ENCODE measurements around the gene ZDHHC14.

Gene ZDHHC14

GRCh38 chr6:157500022-157500421 lies 119.0 kb downstream of the ZDHHC14 start:
- Histone ChIP-seq H3K27ac (ENCODE audit: low read depth, low read length) (no peak overlapping the region), H3K4me1 (ENCODE audit: insufficient read depth, low read length) (no peaks in the 10 kb centered on the region), H3K4me3 (ENCODE audit: low read depth in 1 of 2, low read length in 2 of 2) (no peak overlapping the region), H3K36me3 (ENCODE audit: insufficient read depth, low read length) (no peaks in the 10 kb centered on the region), H3K27me3 (ENCODE audit: control insufficient read depth in 1 of 2, insufficient read depth in 2 of 2, low read length in 2 of 2) (no peaks in the 10 kb centered on the region), H3K9me3 (ENCODE audit: low read length) (no peaks in the 10 kb centered on the region), H3K9ac (ENCODE audit: low read length) (no peak overlapping the region)

DNA sequence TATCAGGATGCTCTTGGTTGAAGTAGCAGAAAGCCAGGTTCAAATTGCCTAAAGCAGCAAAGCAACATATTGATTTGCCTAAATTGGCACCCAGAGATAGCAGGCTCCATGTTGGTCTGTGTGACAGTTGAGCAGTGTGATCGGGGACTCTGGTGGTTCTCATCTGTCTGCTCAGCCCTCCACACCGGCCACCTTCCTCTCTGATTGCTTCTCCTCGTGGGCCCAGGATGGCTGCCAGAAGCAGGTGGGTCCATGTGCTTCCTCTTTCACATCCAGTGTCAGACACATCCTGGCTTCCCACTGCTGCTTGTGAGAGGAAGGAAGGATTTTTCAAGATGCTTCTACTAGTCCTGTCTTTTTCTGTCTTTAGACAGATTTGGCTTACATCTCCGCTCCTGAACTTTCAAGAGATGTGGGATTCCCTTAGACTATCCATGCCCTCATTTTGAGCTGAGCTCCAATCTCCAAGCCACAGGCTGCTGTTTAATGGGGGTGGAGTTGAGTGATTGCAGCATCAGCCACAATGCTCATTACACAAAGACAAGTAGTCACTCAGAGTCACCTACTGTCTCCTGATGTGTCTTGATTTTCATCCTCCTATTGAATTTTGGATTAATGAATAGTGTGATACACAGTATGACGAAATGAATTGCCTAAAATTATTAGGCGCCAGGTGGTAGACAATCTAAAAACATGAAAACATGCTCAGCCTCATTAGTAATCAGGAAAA lies 122.2 kb downstream of the ZDHHC14 start:
- H3K9ac ChIP-seq (ENCODE audit: low read length) = no peak overlapping the region
- H3K4me3 ChIP-seq (ENCODE audit: low read depth in 1 of 2, low read length in 2 of 2) = no peak overlapping the region
- H3K27me3 ChIP-seq (ENCODE audit: control insufficient read depth in 1 of 2, insufficient read depth in 2 of 2, low read length in 2 of 2) = no peaks in the 10 kb centered on the region
- H3K36me3 ChIP-seq (ENCODE audit: insufficient read depth, low read length) = no peaks in the 10 kb centered on the region
- H3K4me1 ChIP-seq (ENCODE audit: insufficient read depth, low read length) = no peaks in the 10 kb centered on the region
- no peak overlapping the region for H3K27ac ChIP-seq (ENCODE audit: low read depth, low read length)
- peaks cover 6% of the 10 kb centered on the region for H3K9me3 ChIP-seq (ENCODE audit: low read length)

- Histone ChIP-seq H3K9ac (ENCODE audit: low read length) (no peak overlapping the region), H3K9me3 (ENCODE audit: low read length) (peaks cover 6% of the 10 kb centered on the region), H3K4me3 (ENCODE audit: low read depth in 1 of 2, low read length in 2 of 2) (no peak overlapping the region), H3K27ac (ENCODE audit: low read depth, low read length) (no peak overlapping the region), H3K27me3 (ENCODE audit: control insufficient read depth in 1 of 2, insufficient read depth in 2 of 2, low read length in 2 of 2) (no peaks in the 10 kb centered on the region), H3K36me3 (ENCODE audit: insufficient read depth, low read length) (no peaks in the 10 kb centered on the region), H3K4me1 (ENCODE audit: insufficient read depth, low read length) (no peaks in the 10 kb centered on the region)
Measured at GRCh38 chr6:157505912-157506491, 125.0 kb downstream of the ZDHHC14 start.

GRCh38 chr6:157510323-157511188 lies 129.6 kb downstream of the ZDHHC14 start:
- H3K9ac ChIP-seq (ENCODE audit: low read length) = no peak overlapping the region
- H3K4me1 ChIP-seq (ENCODE audit: insufficient read depth, low read length) = no peaks in the 10 kb centered on the region
- H3K4me3 ChIP-seq (ENCODE audit: low read depth in 1 of 2, low read length in 2 of 2) = no peak overlapping the region
- peaks cover 6% of the 10 kb centered on the region for H3K9me3 ChIP-seq (ENCODE audit: low read length)
- H3K27me3 ChIP-seq (ENCODE audit: control insufficient read depth in 1 of 2, insufficient read depth in 2 of 2, low read length in 2 of 2) = no peaks in the 10 kb centered on the region
- no peak overlapping the region for H3K27ac ChIP-seq (ENCODE audit: low read depth, low read length)
- H3K36me3 ChIP-seq (ENCODE audit: insufficient read depth, low read length) = no peaks in the 10 kb centered on the region

- no peak overlapping the region for H3K9ac ChIP-seq (ENCODE audit: low read length)
- H3K27ac ChIP-seq (ENCODE audit: low read depth, low read length) = no peak overlapping the region
- H3K27me3 ChIP-seq (ENCODE audit: control insufficient read depth in 1 of 2, insufficient read depth in 2 of 2, low read length in 2 of 2) = no peaks in the 10 kb centered on the region
- no peaks in the 10 kb centered on the region for H3K4me1 ChIP-seq (ENCODE audit: insufficient read depth, low read length)
- no peaks in the 10 kb centered on the region for H3K9me3 ChIP-seq (ENCODE audit: low read length)
- H3K36me3 ChIP-seq (ENCODE audit: insufficient read depth, low read length) = no peaks in the 10 kb centered on the region
- H3K4me3 ChIP-seq (ENCODE audit: low read depth in 1 of 2, low read length in 2 of 2) = no peak overlapping the region
Measured at GRCh38 chr6:157511682-157512381, 130.8 kb downstream of the ZDHHC14 start.

GRCh38 chr6:157512382-157512682 lies 131.3 kb downstream of the ZDHHC14 start:
- no peak overlapping the region for H3K4me3 ChIP-seq (ENCODE audit: low read depth in 1 of 2, low read length in 2 of 2)
- no peak overlapping the region for H3K27ac ChIP-seq (ENCODE audit: low read depth, low read length)
- no peaks in the 10 kb centered on the region for H3K36me3 ChIP-seq (ENCODE audit: insufficient read depth, low read length)
- H3K9me3 ChIP-seq (ENCODE audit: low read length) = no peaks in the 10 kb centered on the region
- no peak overlapping the region for H3K9ac ChIP-seq (ENCODE audit: low read length)
- no peaks in the 10 kb centered on the region for H3K4me1 ChIP-seq (ENCODE audit: insufficient read depth, low read length)
- H3K27me3 ChIP-seq (ENCODE audit: control insufficient read depth in 1 of 2, insufficient read depth in 2 of 2, low read length in 2 of 2) = no peaks in the 10 kb centered on the region

GRCh38 chr6:157513004-157513603 lies 132.1 kb downstream of the ZDHHC14 start:
- H3K4me1 ChIP-seq (ENCODE audit: insufficient read depth, low read length) = no peaks in the 10 kb centered on the region
- H3K9ac ChIP-seq (ENCODE audit: low read length) = no peak overlapping the region
- no peak overlapping the region for H3K4me3 ChIP-seq (ENCODE audit: low read depth in 1 of 2, low read length in 2 of 2)
- no peaks in the 10 kb centered on the region for H3K27me3 ChIP-seq (ENCODE audit: control insufficient read depth in 1 of 2, insufficient read depth in 2 of 2, low read length in 2 of 2)
- no peaks in the 10 kb centered on the region for H3K36me3 ChIP-seq (ENCODE audit: insufficient read depth, low read length)
- no peak overlapping the region for H3K27ac ChIP-seq (ENCODE audit: low read depth, low read length)
- H3K9me3 ChIP-seq (ENCODE audit: low read length) = no peaks in the 10 kb centered on the region

DNA sequence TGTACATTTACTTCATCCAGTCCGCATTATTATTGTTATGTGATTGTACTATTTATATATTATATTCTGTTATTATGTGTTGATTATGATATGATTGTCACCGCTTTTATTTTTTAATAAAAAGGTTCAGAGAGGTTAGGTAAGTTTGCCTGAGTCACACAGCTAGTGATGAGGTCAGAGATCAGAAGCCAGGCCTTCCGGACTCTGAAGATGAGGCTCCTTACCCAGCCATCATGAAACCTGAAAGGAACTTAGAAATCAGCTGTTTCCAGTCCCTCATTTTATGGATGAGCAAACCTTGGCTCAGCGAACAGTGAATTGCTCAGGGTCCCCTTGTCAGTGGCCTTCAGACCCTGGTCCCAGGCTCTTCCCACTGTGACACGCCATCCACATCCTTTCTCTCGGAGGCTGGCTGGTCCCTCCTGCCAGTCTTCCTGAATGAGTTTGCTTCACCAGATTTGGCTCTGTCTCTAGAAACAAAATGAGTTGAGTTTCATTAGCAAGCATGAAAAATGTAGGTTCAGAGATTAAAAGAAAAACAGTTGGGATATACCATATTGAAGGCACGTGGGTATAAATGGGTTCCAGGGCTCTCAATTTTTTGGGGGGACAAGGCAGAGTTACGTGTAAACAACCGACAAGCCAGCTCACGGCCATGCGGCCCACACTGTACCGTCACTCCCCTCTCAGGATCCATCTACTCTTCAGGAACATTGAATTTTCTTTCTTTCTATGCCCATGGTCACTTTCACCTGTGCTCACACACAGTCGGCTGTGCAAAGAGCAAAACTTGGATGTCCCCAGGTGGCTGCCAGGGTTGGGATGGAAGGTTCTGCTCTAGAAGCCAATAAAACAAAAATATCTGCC lies 132.9 kb downstream of the ZDHHC14 start:
- Histone ChIP-seq H3K9ac (ENCODE audit: low read length) (no peak overlapping the region), H3K36me3 (ENCODE audit: insufficient read depth, low read length) (no peaks in the 10 kb centered on the region), H3K27me3 (ENCODE audit: control insufficient read depth in 1 of 2, insufficient read depth in 2 of 2, low read length in 2 of 2) (no peaks in the 10 kb centered on the region), H3K27ac (ENCODE audit: low read depth, low read length) (no peak overlapping the region), H3K4me1 (ENCODE audit: insufficient read depth, low read length) (no peaks in the 10 kb centered on the region), H3K9me3 (ENCODE audit: low read length) (no peaks in the 10 kb centered on the region), H3K4me3 (ENCODE audit: low read depth in 1 of 2, low read length in 2 of 2) (no peak overlapping the region)

DNA sequence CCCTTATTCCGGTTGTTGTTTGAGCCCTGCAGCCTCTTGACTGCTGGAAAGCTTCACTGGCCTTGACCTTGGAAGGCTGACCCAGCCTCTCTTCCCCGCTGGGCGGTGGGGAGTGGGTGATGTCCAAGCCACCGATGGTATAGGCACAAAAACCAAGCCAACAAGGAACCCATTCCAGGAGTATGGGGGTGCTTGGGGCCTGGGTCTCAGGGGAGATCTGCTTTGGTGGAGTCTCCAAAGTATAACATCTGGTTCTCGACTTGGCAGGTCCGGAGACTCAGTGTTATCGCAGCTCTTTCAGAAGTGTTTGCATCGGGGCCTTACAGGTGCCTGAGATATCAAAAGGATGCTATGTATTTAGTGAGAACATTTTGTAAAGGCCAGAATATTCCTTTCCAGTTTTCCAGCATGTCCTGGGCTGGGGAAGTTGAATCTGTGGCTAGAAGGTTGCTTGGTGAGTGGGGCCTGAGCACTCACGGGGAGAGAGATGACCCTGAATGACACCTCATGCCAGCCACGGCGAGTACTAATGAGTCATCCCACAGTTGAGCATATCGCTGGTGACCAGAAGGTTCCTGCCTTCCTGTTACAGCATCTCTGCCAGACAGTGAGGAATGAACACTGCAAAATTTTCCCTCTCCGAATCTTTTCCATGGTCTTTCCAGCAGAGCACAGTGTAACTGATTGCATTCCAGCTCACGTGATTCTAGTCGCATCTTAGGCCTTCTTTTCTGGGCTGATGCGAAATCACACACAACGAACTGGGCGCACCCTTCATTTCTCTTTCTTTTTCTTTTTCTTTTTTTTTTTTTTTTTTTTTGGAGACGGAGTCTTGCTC lies 133.9 kb downstream of the ZDHHC14 start:
- Histone ChIP-seq H3K9me3 (ENCODE audit: low read length) (no peaks in the 10 kb centered on the region), H3K36me3 (ENCODE audit: insufficient read depth, low read length) (no peaks in the 10 kb centered on the region), H3K27ac (ENCODE audit: low read depth, low read length) (no peak overlapping the region), H3K4me1 (ENCODE audit: insufficient read depth, low read length) (no peaks in the 10 kb centered on the region), H3K27me3 (ENCODE audit: control insufficient read depth in 1 of 2, insufficient read depth in 2 of 2, low read length in 2 of 2) (no peaks in the 10 kb centered on the region), H3K4me3 (ENCODE audit: low read depth in 1 of 2, low read length in 2 of 2) (no peak overlapping the region), H3K9ac (ENCODE audit: low read length) (no peak overlapping the region)

Measured in muscle layer of colon (tissue), 2 donors.